ENCODE data around the gene PMEPA1.
A peak's percentile ranks its signal among the peaks of the same experiment; 100 is the strongest.

PMEPA1 gene

GRCh38 chr20:57685146-57685758, 24.6 kb downstream of the PMEPA1 start:
- no peak for DNase-seq (ENCODE audit: low spot score)
- peak overlapping the region; percentile 54 to 67 for H3K27ac ChIP-seq
- H3K4me3 ChIP-seq = peak overlapping the region; percentile 46
- TF ChIP-seq CTCF (IDR thresholded peaks at IDR 0.05) = no peak

- no peak for TF ChIP-seq CTCF (IDR thresholded peaks at IDR 0.05)
- no peak for DNase-seq (ENCODE audit: low spot score)
- Histone ChIP-seq H3K27ac (peak overlapping the region; percentile 54 to 67), H3K4me3 (no peak overlapping the region)
Measured at GRCh38 chr20:57684808-57685140, 25.0 kb downstream of the PMEPA1 start.

- no peak for TF ChIP-seq CTCF (IDR thresholded peaks at IDR 0.05)
- H3K4me3 ChIP-seq = no peak overlapping the region
Measured at GRCh38 chr20:57683881-57684807, 25.7 kb downstream of the PMEPA1 start.

GRCh38 chr20:57683287-57683686, 26.5 kb downstream of the PMEPA1 start:
- H3K27ac ChIP-seq = peak overlapping the region; percentile 19 to 67
- TF ChIP-seq CTCF (IDR thresholded peaks at IDR 0.05) = no peak
- DNase-seq (ENCODE audit: low spot score) = no peak
- peak overlapping the region; percentile 0 for H3K4me3 ChIP-seq

More at GRCh38 chr20:57683881-57684807, 25.7 kb downstream of the PMEPA1 start:
- DNase-seq (ENCODE audit: low spot score) = no peak
- peak overlapping the region; percentile 2 to 67 for H3K27ac ChIP-seq

- Histone ChIP-seq H3K27ac (peak overlapping the region; percentile 33 to 67), H3K4me3 (no peak overlapping the region)
- DNase-seq (ENCODE audit: low spot score) = no peak
- no peak for TF ChIP-seq CTCF (IDR thresholded peaks at IDR 0.05)
Measured at GRCh38 chr20:57682184-57683101, 27.4 kb downstream of the PMEPA1 start.

- no peak for TF ChIP-seq CTCF (IDR thresholded peaks at IDR 0.05)
- Histone ChIP-seq H3K4me3 (no peak overlapping the region), H3K27ac (peak overlapping the region; percentile 33 to 67)
- DNase-seq (ENCODE audit: low spot score) = no peak
Measured at GRCh38 chr20:57680934-57681914, 28.6 kb downstream of the PMEPA1 start.

Data from coronary artery (tissue), 2 donors.